ENCODE results near the gene MRPL21.

Gene MRPL21

GRCh38 chr11:68843052-68843561 lies 60.5 kb downstream of the MRPL21 start:
- FAIRE-seq = no peak
- no peak for DNase-seq (ENCODE audit: insufficient read length, low spot score)

- DNase-seq (ENCODE audit: insufficient read length, low spot score) = no peak
- no peak for FAIRE-seq
Observed at GRCh38 chr11:68842427-68843051, 61.1 kb downstream of the MRPL21 start.

GRCh38 chr11:68841718-68842426 lies 61.8 kb downstream of the MRPL21 start, which contains the start of gene CPT1A:
Gene CPT1A (minus strand): TSS chr11:68841916. CDS start chr11:68815474, 26,442 bp downstream.
- FAIRE-seq = peak; percentile 76

More at GRCh38 chr11:68841718-68842426, 61.8 kb downstream of the MRPL21 start, which contains the start of gene CPT1A:
- peak; percentile 84 for DNase-seq (ENCODE audit: insufficient read length, low spot score)

Measured in HTR-8/SVneo (cell line).